HEK293 (cell line): Measurements from ENCODE around the gene ZNF525.
"Not testable (repeated sequence)": the region's sequence is repeated elsewhere in the genome, so short reads cannot be mapped to it uniquely, and the experiment has no call there.

Experiments
- CTCF ChIA-PET: fragments of 350-600 bp; formaldehyde crosslinking; extraction: SDS; loops from one replicate; lab custom pipeline; 2021; ENCODE audit warnings: antibody characterized with exemption; lab: Yijun Ruan, JAX
- POLR2A ChIA-PET: fragments of 300-600 bp; formaldehyde crosslinking; extraction: SDS; loops from one replicate; lab custom pipeline; 2020; ENCODE audit warnings: antibody characterized with exemption, inconsistent platforms; lab: Yijun Ruan, JAX
- H3K27ac ChIP-seq: fragments of 200-500 bp; sonication (Bioruptor generic); 2 replicates; pipeline ENCODE4 v1.5.1; 2014; ENCODE audit warnings: low read depth, low read length, control low read depth, inconsistent platforms; ENCODE audit errors: extremely low read depth
- H3K36me3 ChIP-seq, 2 experiments: fragments of 200-500 bp in 1 of 2; sonication (Bioruptor generic) in 1 of 2; 1 replicate in 1 of 2; 2 replicates in 1 of 2; pipeline ENCODE4 v1.5.1; 2014 to 2017; ENCODE audit warnings: inconsistent platforms in 2 of 2, low read length in 2 of 2; ENCODE audit not compliant: control insufficient read depth in 2 of 2, insufficient read depth in 1 of 2
- H3K4me1 ChIP-seq: fragments of 200-500 bp; sonication (Bioruptor generic); 2 replicates; pipeline ENCODE4 v1.5.1; 2014; ENCODE audit warnings: mild to moderate bottlenecking, low read length, inconsistent platforms; ENCODE audit not compliant: control insufficient read depth, insufficient read depth
- H3K4me3 ChIP-seq: 2 replicates; pipeline ENCODE4 v1.5.1; 2011; ENCODE audit warnings: low read depth, mild to moderate bottlenecking, control low read depth, low read length, moderate library complexity
- H3K9me3 ChIP-seq: fragments of 200-500 bp; sonication (Bioruptor generic); 2 replicates; pipeline ENCODE4 v1.5.1; 2014; ENCODE audit warnings: low read depth, low read length, inconsistent platforms; ENCODE audit not compliant: control insufficient read depth, insufficient read depth
- KLF8 ChIP-seq: fragments of 450-650 bp; formaldehyde crosslinking; IDR thresholded peaks from 2 replicates; pipeline ENCODE4 v1.5.1; 2016; ENCODE audit warnings: missing biosample characterization, missing genetic modification characterization
- OSR2 ChIP-seq: fragments of 450-650 bp; formaldehyde crosslinking; IDR thresholded peaks from 2 replicates; pipeline ENCODE4 v1.5.1; 2016; ENCODE audit warnings: missing biosample characterization, missing genetic modification characterization
- PRDM4 ChIP-seq: fragments of 450-650 bp; formaldehyde crosslinking; IDR thresholded peaks from 2 replicates; pipeline ENCODE4 v1.5.1; 2017; ENCODE audit warnings: missing biosample characterization, missing genetic modification characterization
- TRIM28 ChIP-seq: IDR thresholded peaks from 2 replicates; pipeline ENCODE4 v1.6.1; 2011; ENCODE audit warnings: low read length, control low read depth, borderline replicate concordance
- ZNF274 ChIP-seq, 2 experiments: fragments of 200-500 bp in 1 of 2; fragments of 450-650 bp in 1 of 2; sonication (Bioruptor generic) in 1 of 2; formaldehyde crosslinking in 1 of 2; IDR thresholded peaks; 2 replicates each; pipeline versions ENCODE4 v1.5.1 to v1.6.1; 2014 to 2016; ENCODE audit warnings: borderline replicate concordance in 1 of 2, inconsistent platforms in 1 of 2, low read length in 1 of 2, missing biosample characterization in 1 of 2, missing genetic modification characterization in 1 of 2
- ZNF433 ChIP-seq: fragments of 450-650 bp; formaldehyde crosslinking; IDR thresholded peaks from 2 replicates; pipeline ENCODE4 v1.5.1; 2016; ENCODE audit warnings: missing biosample characterization, missing genetic modification characterization, low read depth
- ZNF560 ChIP-seq: fragments of 450-650 bp; formaldehyde crosslinking; IDR thresholded peaks from 2 replicates; pipeline ENCODE4 v1.5.1; 2017; ENCODE audit warnings: missing biosample characterization, missing genetic modification characterization, borderline replicate concordance

Gene ZNF525

GRCh38 chr19:53409505-53410204 lies 44.1 kb downstream of the ZNF525 start:
- POLR2A ChIA-PET: no interaction called here
- Histone ChIP-seq H3K9me3 (peaks cover 4% of the 10 kb centered on the region), H3K36me3 (peaks cover 22 to 33% of the 10 kb centered on the region in 2 experiments), H3K4me3 (no peak overlapping the region), H3K4me1 (no peaks in the 10 kb centered on the region), H3K27ac (no peak overlapping the region)
- CTCF ChIA-PET: interaction anchor here (0.7 to 4.4 kb wide), 2 partner anchors 10 to 15 kb away, joined by 4 to 17 read pairs; no protein-coding TSS in a partner anchor
- TF ChIP-seq ZNF274 (IDR thresholded peaks at IDR 0.05; ENCODE audit: low read length): peak; percentile 32; the same call in 1 of the 2 replicates
- peak; percentile 78; the same call in 1 of the 2 replicates for TF ChIP-seq ZNF274 (tag by site-specific recombination; IDR thresholded peaks at IDR 0.05; ENCODE audit: borderline replicate concordance)
- peak; percentile 20; the same call in 1 of the 2 replicates for TF ChIP-seq TRIM28
- no peak for TF ChIP-seq PRDM4 (tag by site-specific recombination)

GRCh38 chr19:53420520-53421315 lies 55.2 kb downstream of the ZNF525 start:
- CTCF ChIA-PET, H3K4me1 ChIP-seq, H3K27ac ChIP-seq, POLR2A ChIA-PET, H3K4me3 ChIP-seq, H3K36me3 ChIP-seq, H3K9me3 ChIP-seq: not testable (repeated sequence)

- TF ChIP-seq ZNF433 (tag by site-specific recombination) (no peak), KLF8 (tag by site-specific recombination) (no peak), OSR2 (tag by site-specific recombination) (no peak), ZNF560 (no peak)
Observed at GRCh38 chr19:53422551-53422950, 57.0 kb downstream of the ZNF525 start.

GRCh38 chr19:53423074-53423473 lies 57.6 kb downstream of the ZNF525 start:
- H3K9me3 ChIP-seq, H3K36me3 ChIP-seq, H3K4me1 ChIP-seq, H3K4me3 ChIP-seq, POLR2A ChIA-PET, H3K27ac ChIP-seq: not testable (repeated sequence)
- CTCF ChIA-PET: interaction anchor here (0.8 kb wide), 1 partner anchor 48 kb away, joined by 4 read pairs; no protein-coding TSS in a partner anchor

More at GRCh38 chr19:53422551-53422950, 57.0 kb downstream of the ZNF525 start:
- ChIA-PET POLR2A (no interaction called here), CTCF (interaction anchor here (0.6 kb wide), 1 partner anchor 1335 kb away, joined by 3 read pairs; no protein-coding TSS in a partner anchor)
- Histone ChIP-seq H3K4me3 (no peak overlapping the region), H3K36me3 (no peaks in the 10 kb centered on the region), H3K27ac (no peak overlapping the region), H3K9me3 (no peaks in the 10 kb centered on the region; the same call in 1 of the 2 replicates), H3K4me1 (no peaks in the 10 kb centered on the region)

GRCh38 chr19:53423680-53424079 lies 58.2 kb downstream of the ZNF525 start:
- CTCF ChIA-PET: interaction anchor here (0.6 to 2.7 kb wide), 5 partner anchors 14 to 663 kb away, joined by 3 to 17 read pairs (median 3); no protein-coding TSS in a partner anchor

More at GRCh38 chr19:53423680-53424079, 58.2 kb downstream of the ZNF525 start:
- H3K4me1 ChIP-seq, H3K9me3 ChIP-seq, H3K27ac ChIP-seq, H3K4me3 ChIP-seq, H3K36me3 ChIP-seq, POLR2A ChIA-PET: not testable (repeated sequence)
